NCI-H446 treated with DMSO at 0.1 percent for 48 hours (cell line): Measurements from ENCODE around the gene AREL1.

Experiments
- DNase-seq: peaks from one replicate; lab custom pipeline; 2025; lab: John Stamatoyannopoulos, UW

Gene AREL1

GRCh38 chr14:74660863-74661262 lies 52.0 kb downstream of the AREL1 start:
- DNase-seq = no peak

GRCh38 chr14:74660167-74660566 lies 52.7 kb downstream of the AREL1 start:
- DNase-seq = no peak

- DNase-seq = no peak
Measured at GRCh38 chr14:74658535-74659131, 54.2 kb downstream of the AREL1 start.

GRCh38 chr14:74656964-74657363 lies 55.9 kb downstream of the AREL1 start:
- DNase-seq = no peak

- DNase-seq = no peak
Measured at GRCh38 chr14:74655599-74656395, 57.1 kb downstream of the AREL1 start.

- DNase-seq = no peak
Measured at GRCh38 chr14:74654931-74655330, 57.9 kb downstream of the AREL1 start.

GRCh38 chr14:74653386-74654138 lies 59.3 kb downstream of the AREL1 start:
- no peak for DNase-seq

- no peak for DNase-seq
Measured at GRCh38 chr14:74652541-74652940, 60.3 kb downstream of the AREL1 start.

- DNase-seq = no peak
Measured at GRCh38 chr14:74650927-74651686, 61.8 kb downstream of the AREL1 start.

- DNase-seq = no peak
Measured at GRCh38 chr14:74649673-74650072, 63.2 kb downstream of the AREL1 start.

GRCh38 chr14:74649167-74649566 lies 63.7 kb downstream of the AREL1 start:
- DNase-seq = no peak

GRCh38 chr14:74648601-74649000 lies 64.3 kb downstream of the AREL1 start:
- no peak for DNase-seq

GRCh38 chr14:74647678-74648461 lies 65.0 kb downstream of the AREL1 start:
- DNase-seq = peak; percentile 77

- DNase-seq = no peak
Measured at GRCh38 chr14:74647061-74647677, 65.7 kb downstream of the AREL1 start.

- DNase-seq = no peak
Measured at GRCh38 chr14:74645756-74646470, 67.0 kb downstream of the AREL1 start.

- DNase-seq = no peak
Measured at GRCh38 chr14:74645244-74645643, 67.6 kb downstream of the AREL1 start.

GRCh38 chr14:74641601-74642391 lies 71.1 kb downstream of the AREL1 start:
- no peak for DNase-seq

- DNase-seq = no peak
Measured at GRCh38 chr14:74638966-74639365, 73.9 kb downstream of the AREL1 start.

GRCh38 chr14:74638066-74638465 lies 74.8 kb downstream of the AREL1 start:
- DNase-seq = no peak

- no peak for DNase-seq
Measured at GRCh38 chr14:74637178-74637550, 75.7 kb downstream of the AREL1 start.
